ENCODE data around the gene HCAR3.
"Not testable (repeated sequence)": the region's sequence is repeated elsewhere in the genome, so short reads cannot be mapped to it uniquely, and the experiment has no call there.

- TF ChIP-seq POLR2A, CTCF (IDR thresholded peaks at IDR 0.05): not testable (repeated sequence)
These were observed 40.6 kb downstream of the HCAR3 start for GRCh38 chr12:122676015-122676414.

All from breast epithelium (tissue), 3 donors.